GM12878 (cell line): Measurements from ENCODE around the gene KLHL35. TPM values are rescaled to one million over a fixed set of nuclear protein-coding genes. Genes with fewer than 3 reads are reported as not detected.

Experiments used
- ATAC-seq: fragments of 200-7000 bp; cut with Tn5 transposase; 3 replicates; pipeline ENCODE4 v1.9.1; 2020; ENCODE audit warnings: mild to moderate bottlenecking, moderate library complexity
- BruUV-seq: library from RNA; stranded (reverse); fragments of 400-500 nt; replicated peaks from 2 replicates; lab custom pipeline; 2021; lab: Mats Ljungman, UMichigan
- CTCF ChIA-PET: fragments of 300-600 bp; sonication (Branson Sonifier 250); formaldehyde crosslinking; extraction: SDS; loops from one replicate; lab custom pipeline; 2021; ENCODE audit warnings: inconsistent platforms; lab: Yijun Ruan, JAX
- POLR2A ChIA-PET: fragments of 350-600 bp; formaldehyde crosslinking; extraction: SDS; loops from one replicate; lab custom pipeline; 2021; ENCODE audit warnings: inconsistent platforms; lab: Charles Lee
- RAD21 ChIA-PET: fragments of 300-600 bp; sonication (Branson Sonifier 250); formaldehyde crosslinking; loops from one replicate; lab custom pipeline; 2023; ENCODE audit warnings: antibody characterized with exemption; ENCODE audit not compliant: unreplicated experiment; lab: Charles Lee
- SMC1A ChIA-PET: fragments of 300-600 bp; sonication (Branson Sonifier 250); formaldehyde crosslinking; loops from one replicate; lab custom pipeline; 2023; ENCODE audit not compliant: unreplicated experiment, uncharacterized antibody; lab: Charles Lee
- DNase-seq: peaks from one replicate; pipeline ENCODE4 v3.0.0-alpha.2; 2011; ENCODE audit warnings: low read depth, low spot score
- FAIRE-seq: peaks from 3 replicates; lab custom pipeline; 2011; peaks lifted over from hg19 to GRCh38; lab: Jason Lieb, UNC
- H2AFZ ChIP-seq: 2 replicates; pipeline ENCODE4 v1.6.0; 2011; ENCODE audit warnings: low read depth, low read length, control low read depth; ENCODE audit not compliant: control insufficient read depth
- H3K27ac ChIP-seq: 2 replicates; pipeline ENCODE4 v1.5.1; 2011; ENCODE audit warnings: control low read depth; ENCODE audit not compliant: control insufficient read depth, insufficient read depth
- H3K27me3 ChIP-seq, 2 experiments: replicated peaks in 1 of 2; 2 replicates each; pipeline versions ENCODE4 v1.6.0 to v1.6.1; 2011; ENCODE audit warnings: low read length in 1 of 2; ENCODE audit not compliant: control insufficient read depth in 2 of 2, insufficient read depth in 2 of 2
- H3K36me3 ChIP-seq, 2 experiments: 2 replicates each; pipeline ENCODE4 v1.5.1; 2011; ENCODE audit warnings: low read length in 1 of 2; ENCODE audit not compliant: control insufficient read depth in 2 of 2, insufficient read depth in 2 of 2
- H3K4me1 ChIP-seq: 2 replicates; pipeline ENCODE4 v1.6.1; 2011; ENCODE audit warnings: mild to moderate bottlenecking, low read length, moderate library complexity, mixed read lengths; ENCODE audit not compliant: control insufficient read depth, insufficient read depth
- H3K4me2 ChIP-seq: 2 replicates; pipeline ENCODE4 v1.6.0; 2011; ENCODE audit warnings: control low read depth; ENCODE audit not compliant: control insufficient read depth, insufficient read depth
- H3K4me3 ChIP-seq: fragments of 200-600 bp; sonication (generic); 2 replicates; pipeline ENCODE4 v1.5.1; 2016
- H3K79me2 ChIP-seq: 2 replicates; pipeline ENCODE4 v1.6.0; 2011; ENCODE audit warnings: low read length; ENCODE audit not compliant: control insufficient read depth, insufficient read depth
- H3K9ac ChIP-seq: 2 replicates; pipeline ENCODE4 v1.8.0; 2011; ENCODE audit warnings: low read length, control low read depth, mixed read lengths; ENCODE audit not compliant: control insufficient read depth, insufficient read depth
- H3K9me3 ChIP-seq: replicated peaks from 3 replicates; pipeline ENCODE4 v1.5.1; 2011; ENCODE audit warnings: mild to moderate bottlenecking, low read length; ENCODE audit not compliant: control insufficient read depth, insufficient read depth
- H4K20me1 ChIP-seq: 2 replicates; pipeline ENCODE4 v1.6.0; 2011; ENCODE audit not compliant: control insufficient read depth, insufficient read depth
- ATF2 ChIP-seq: IDR thresholded peaks from 2 replicates; pipeline ENCODE4 v1.6.1; 2012; ENCODE audit warnings: low read length, inconsistent platforms
- BCLAF1 ChIP-seq: fragments of 450-650 bp; IDR thresholded peaks from 2 replicates; pipeline ENCODE4 v1.6.1; 2017; ENCODE audit warnings: antibody characterized with exemption, mild to moderate bottlenecking, moderate library complexity
- E2F4 ChIP-seq: IDR thresholded peaks from 2 replicates; pipeline ENCODE4 v1.6.1; 2012; ENCODE audit warnings: low read depth, low read length, improper control_type of control experiment
- EP300 ChIP-seq, 2 experiments: fragments of 150-350 bp in 1 of 2; IDR thresholded peaks; 2 replicates each; pipeline ENCODE4 v1.6.1; 2011 to 2012; ENCODE audit warnings: low read depth in 2 of 2, low read length in 2 of 2, borderline replicate concordance in 1 of 2, improper control_type of control experiment in 1 of 2, inconsistent platforms in 1 of 2; ENCODE audit not compliant: control insufficient read depth in 1 of 2
- IRF4 ChIP-seq: IDR thresholded peaks from 2 replicates; pipeline ENCODE4 v1.6.1; 2011; ENCODE audit warnings: low read depth, low read length
- JUNB ChIP-seq: IDR thresholded peaks from 2 replicates; pipeline ENCODE4 v1.6.1; 2016; ENCODE audit warnings: antibody characterized with exemption, mild to moderate bottlenecking
- LARP7 ChIP-seq: fragments of 450-650 bp; IDR thresholded peaks from 2 replicates; pipeline ENCODE4 v1.6.1; 2017; ENCODE audit warnings: mild to moderate bottlenecking
- NFXL1 ChIP-seq: fragments of 450-650 bp; IDR thresholded peaks from 2 replicates; pipeline ENCODE4 v1.6.1; 2017; ENCODE audit warnings: antibody characterized with exemption, mild to moderate bottlenecking, borderline replicate concordance
- NFYA ChIP-seq: IDR thresholded peaks from 2 replicates; pipeline ENCODE4 v1.6.1; 2011; ENCODE audit warnings: low read depth, mild to moderate bottlenecking, low read length, improper control_type of control experiment, borderline replicate concordance
- PML ChIP-seq: IDR thresholded peaks from 2 replicates; pipeline ENCODE4 v1.6.1; 2012; ENCODE audit warnings: low read length, inconsistent platforms
- RAD51 ChIP-seq: fragments of 450-650 bp; IDR thresholded peaks from 2 replicates; pipeline ENCODE4 v1.6.1; 2016; ENCODE audit warnings: moderate library complexity, mild to moderate bottlenecking, inconsistent platforms
- SMARCA5 ChIP-seq: fragments of 450-650 bp; IDR thresholded peaks from 2 replicates; pipeline ENCODE4 v1.6.1; 2017; ENCODE audit warnings: mild to moderate bottlenecking
- SMC3 ChIP-seq: IDR thresholded peaks from 2 replicates; pipeline ENCODE4 v1.6.1; 2011; ENCODE audit warnings: low read length, improper control_type of control experiment, borderline replicate concordance
- ZNF217 ChIP-seq: fragments of 450-650 bp; IDR thresholded peaks from 2 replicates; pipeline ENCODE4 v1.6.1; 2017; ENCODE audit warnings: antibody characterized with exemption, mild to moderate bottlenecking
- ZNF24 ChIP-seq: fragments of 450-650 bp; IDR thresholded peaks from 2 replicates; pipeline ENCODE4 v1.6.1; 2017; ENCODE audit warnings: antibody characterized with exemption, mild to moderate bottlenecking
- ZNF274 ChIP-seq: IDR thresholded peaks from one replicate; pipeline ENCODE4 v1.8.0; 2011; ENCODE audit not compliant: insufficient read length, insufficient read depth
- WGBS: methylation state at CpG from one replicate; pipeline ENCODE4 v1.1.6; 2016; ENCODE audit warnings: low lambda C conversion rate; ENCODE audit not compliant: insufficient replicate concordance, insufficient coverage; ENCODE audit errors: missing lambda C conversion rate; 5-methylcytosine and 5-hydroxymethylcytosine counted together
- in situ Hi-C: fragments of 300-500 bp; cut with MboI; formaldehyde crosslinking; loops from 9 replicates; pipeline ENCODE4 v1.14.3; 2018; ENCODE audit warnings: mixed read lengths
- intact Hi-C: fragments of 100-400 bp; cut with micrococcal nuclease; formaldehyde crosslinking; loops from one replicate; pipeline ENCODE4 v1.14.2; 2022; ENCODE audit not compliant: unreplicated experiment
- polyA plus RNA-seq, 11 experiments: library from polyadenylated mRNA; depleted of rRNA in 4 of 11; unstranded in 6 of 11; stranded (reverse) in 5 of 11; fragments of >200 nt; fragmentation: Nextera tagmentation in 4 of 11; fragmentation: Illumina TruSeq in 1 of 11; extraction: Ambion mirVana in 4 of 11; extraction: Trizol in 1 of 11; gene quantifications; 1 replicate in 1 of 11; 2 replicates in 10 of 11; pipeline versions ENCODE4 v1.2.1 to v1.2.3, GENCODE V29; 2011 to 2016; ENCODE audit warnings: inconsistent platforms in 2 of 11, missing spikeins in 2 of 11, low read depth in 1 of 11
- total RNA-seq, 4 experiments: library from RNA; depleted of rRNA in 3 of 4; stranded (reverse); fragments of >200 nt in 3 of 4; fragmentation: Illumina TruSeq in 1 of 4; extraction: Trizol in 1 of 4; gene quantifications; 2 replicates each; pipeline versions ENCODE4 v1.2.1 to v1.2.3, GENCODE V29; 2013 to 2021

Gene KLHL35
- total and polyA plus RNA-seq, 10 of the 15 experiments (the other 5 are each of a cell fraction or from before 2014, with no cell fraction given) = 0.04 to 0.34 (median 0.13) TPM; not detected in 1

- no TSS peak for BruUV-seq
- no peaks in the 10 kb centered on the region; the same call in 1 of the 2 replicates for H4K20me1 ChIP-seq
- H3K4me1 ChIP-seq = no peaks in the 10 kb centered on the region
- no peaks in the 10 kb centered on the region for H3K9me3 ChIP-seq
- no peak overlapping the region for H3K27ac ChIP-seq
- ChIA-PET CTCF (interaction anchor here (1.1 to 9.1 kb wide), 2 partner anchors 12 to 88 kb away, joined by 3 to 288 read pairs; partner anchors contain the start of gene GDPD5), RAD21 (no interaction called here), SMC1A (interaction anchor here (1.1 kb wide), 1 partner anchor 51 kb away, joined by 3 read pairs; no protein-coding TSS in a partner anchor), POLR2A (no interaction called here)
- H3K36me3 ChIP-seq = no peaks in the 10 kb centered on the region; a peak in 1 of 4 replicates
- no peaks in the 10 kb centered on the region; a peak in 1 of 4 replicates for H3K27me3 ChIP-seq
- WGBS = 44% methylated on average over 14 of the region's 14 CpGs
- no peak overlapping the region for H3K4me2 ChIP-seq
- no peak overlapping the region for H3K4me3 ChIP-seq
- no peak overlapping the region for H2AFZ ChIP-seq
- no peak overlapping the region for H3K9ac ChIP-seq
- H3K79me2 ChIP-seq = no peaks in the 10 kb centered on the region
- ATAC-seq (no peak), FAIRE-seq (no peak), DNase-seq (no peak)
- in situ Hi-C loops (no loop called here), intact Hi-C loops (no loop called here)
- TF ChIP-seq E2F4 = no peak
- TF ChIP-seq JUNB = no peak
- TF ChIP-seq RAD51 = no peak
- TF ChIP-seq EP300 (IDR thresholded peaks at IDR 0.05; ENCODE audit: borderline replicate concordance in 1 of 2, control insufficient read depth in 1 of 2, low read depth in 2 of 2, low read length in 2 of 2) = no peak
- no peak for TF ChIP-seq SMC3
- TF ChIP-seq IRF4 = no peak
- TF ChIP-seq LARP7 = no peak
- TF ChIP-seq NFYA = no peak
- TF ChIP-seq SMARCA5 = no peak
- no peak for TF ChIP-seq NFXL1
- TF ChIP-seq ZNF217 = no peak
- TF ChIP-seq ATF2 = no peak
- no peak for TF ChIP-seq BCLAF1
- no peak for TF ChIP-seq ZNF24
- TF ChIP-seq ZNF274 = no peak
- no peak for TF ChIP-seq PML
These were observed 6.0 kb upstream of the KLHL35 start for GRCh38 chr11:75439026-75439425.
